ENCODE data around the gene SNX21.

DNA sequence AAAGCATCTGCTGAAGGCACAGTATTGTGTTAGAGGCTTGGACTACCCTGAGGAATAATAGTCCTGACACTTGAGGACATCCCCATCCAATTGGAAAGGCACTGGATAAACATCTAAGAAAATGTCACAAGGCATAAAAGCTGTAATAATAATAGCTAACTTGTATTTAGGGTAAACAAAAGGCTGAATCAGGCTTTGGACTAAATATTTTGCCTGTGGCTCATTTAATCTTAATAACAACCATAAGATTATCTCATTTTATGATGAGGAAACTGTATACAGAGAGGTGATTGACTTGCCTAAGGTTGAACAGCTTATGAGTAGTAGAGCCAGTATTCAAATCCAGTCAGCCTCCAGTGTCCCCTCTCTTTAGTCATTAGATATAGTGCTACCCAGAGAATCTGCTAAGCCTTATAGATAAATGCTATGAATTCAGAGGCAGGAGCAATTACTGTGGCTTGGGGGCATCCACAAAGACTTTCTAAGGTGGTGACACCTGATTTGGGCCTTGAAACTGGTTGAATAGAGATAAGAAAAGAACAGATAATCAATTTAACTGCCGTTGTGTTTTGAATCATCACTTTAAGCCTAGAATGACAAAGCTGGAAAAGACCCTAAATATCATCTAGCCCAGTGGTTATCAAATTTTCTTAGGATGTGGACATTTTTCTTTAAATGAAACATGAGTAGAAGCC lies 40.0 kb downstream of the SNX21 start:
- TF ChIP-seq, protein P1, sequence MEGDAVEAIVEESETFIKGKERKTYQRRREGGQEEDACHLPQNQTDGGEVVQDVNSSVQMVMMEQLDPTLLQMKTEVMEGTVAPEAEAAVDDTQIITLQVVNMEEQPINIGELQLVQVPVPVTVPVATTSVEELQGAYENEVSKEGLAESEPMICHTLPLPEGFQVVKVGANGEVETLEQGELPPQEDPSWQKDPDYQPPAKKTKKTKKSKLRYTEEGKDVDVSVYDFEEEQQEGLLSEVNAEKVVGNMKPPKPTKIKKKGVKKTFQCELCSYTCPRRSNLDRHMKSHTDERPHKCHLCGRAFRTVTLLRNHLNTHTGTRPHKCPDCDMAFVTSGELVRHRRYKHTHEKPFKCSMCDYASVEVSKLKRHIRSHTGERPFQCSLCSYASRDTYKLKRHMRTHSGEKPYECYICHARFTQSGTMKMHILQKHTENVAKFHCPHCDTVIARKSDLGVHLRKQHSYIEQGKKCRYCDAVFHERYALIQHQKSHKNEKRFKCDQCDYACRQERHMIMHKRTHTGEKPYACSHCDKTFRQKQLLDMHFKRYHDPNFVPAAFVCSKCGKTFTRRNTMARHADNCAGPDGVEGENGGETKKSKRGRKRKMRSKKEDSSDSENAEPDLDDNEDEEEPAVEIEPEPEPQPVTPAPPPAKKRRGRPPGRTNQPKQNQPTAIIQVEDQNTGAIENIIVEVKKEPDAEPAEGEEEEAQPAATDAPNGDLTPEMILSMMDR (IDR thresholded peaks at IDR 0.05; ENCODE audit: low read depth, low read length): no peak
- TF ChIP-seq POLR2A (IDR thresholded peaks at IDR 0.05; ENCODE audit: extremely low read depth, insufficient read length) (no peak), MYC (IDR thresholded peaks at IDR 0.05; ENCODE audit: low read depth, low read length) (no peak)
- TF ChIP-seq, protein P2, sequence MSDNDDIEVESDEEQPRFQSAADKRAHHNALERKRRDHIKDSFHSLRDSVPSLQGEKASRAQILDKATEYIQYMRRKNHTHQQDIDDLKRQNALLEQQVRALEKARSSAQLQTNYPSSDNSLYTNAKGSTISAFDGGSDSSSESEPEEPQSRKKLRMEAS (IDR thresholded peaks at IDR 0.05; ENCODE audit: low read depth, low read length): no peak

Measured in NB4 (cell line).